Sigmoid colon (tissue), 7 donors: ENCODE results near the gene CSDE1. TPM values are rescaled to one million over a fixed set of nuclear protein-coding genes. Genes with fewer than 3 reads are reported as not detected.

Experiments
- DNase-seq: peaks from one replicate; pipeline ENCODE4 v3.0.0-alpha.2; 2019
- H3K27ac ChIP-seq, 4 donors: fragments of 200-600 bp; sonication (generic); one replicate each; pipeline ENCODE4 v1.5.1; 2016 to 2019; ENCODE audit warnings: mild to moderate bottlenecking in 1 of 4
- H3K27me3 ChIP-seq, 3 donors: fragments of 200-600 bp; sonication (generic); one replicate each; pipeline ENCODE4 v1.5.1; 2019; ENCODE audit warnings: mild to moderate bottlenecking in 1 of 3
- H3K36me3 ChIP-seq, 4 donors: fragments of 200-600 bp; sonication (generic); one replicate each; pipeline ENCODE4 v1.5.1; 2016 to 2019
- H3K4me1 ChIP-seq, 4 donors: fragments of 200-600 bp; sonication (generic); one replicate each; pipeline ENCODE4 v1.5.1; 2017 to 2019
- H3K4me3 ChIP-seq, 4 donors: fragments of 200-600 bp; sonication (generic); one replicate each; pipeline ENCODE4 v1.5.1; 2017 to 2019; ENCODE audit warnings: mild to moderate bottlenecking in 2 of 4, moderate library complexity in 1 of 4
- H3K9me3 ChIP-seq, 4 donors: fragments of 200-600 bp in 3 of 4; sonication (generic) in 3 of 4; one replicate each; pipeline versions ENCODE4 v1.5.1 to v1.6.1; 2013 to 2019
- EP300 ChIP-seq, 4 donors: sonication (generic); formaldehyde crosslinking; IDR thresholded peaks; one replicate each; pipeline ENCODE4 v1.6.1; 2017; ENCODE audit warnings: antibody characterized with exemption in 4 of 4
- POLR2A ChIP-seq, 2 donors: fragments of 450-650 bp; IDR thresholded peaks; one replicate each; pipeline ENCODE4 v1.6.1; 2016; ENCODE audit warnings: antibody characterized with exemption in 2 of 2, mild to moderate bottlenecking in 2 of 2, moderate library complexity in 2 of 2
- POLR2AphosphoS5 ChIP-seq, 4 donors: sonication (generic); formaldehyde crosslinking; IDR thresholded peaks; one replicate each; pipeline ENCODE4 v1.6.1; 2017; ENCODE audit warnings: antibody characterized with exemption in 4 of 4
- WGBS, 2 donors: extraction: QIAGEN DNeasy Blood & Tissue Kit; methylation state at CpG; one replicate each; pipeline ENCODE4 v1.1.7; 2013; 5-methylcytosine and 5-hydroxymethylcytosine counted together
- intact Hi-C: fragments of 100-400 bp; cut with DNase I; formaldehyde crosslinking; loops from one replicate; pipeline ENCODE4 v1.15.1; 2023
- polyA plus RNA-seq, 3 donors: library from polyadenylated mRNA; stranded (reverse); fragments of 200-250 nt; gene quantifications; one replicate each; pipeline ENCODE4 v1.2.3, GENCODE V29; 2013
- total RNA-seq, 4 donors: library from RNA; depleted of rRNA; stranded (reverse); fragments of >200 nt; gene quantifications; one replicate each; pipeline ENCODE4 v1.1.0, GENCODE V29; 2016
- TF ChIP-seq, protein P1 (sequence below), 4 experiments: fragments of 450-650 bp in 3 of 4; fragments of 200-600 bp in 1 of 4; IDR thresholded peaks; one replicate each; pipeline ENCODE4 v1.5.1; 2016 to 2019; ENCODE audit warnings: antibody characterized with exemption in 4 of 4, mild to moderate bottlenecking in 3 of 4, moderate library complexity in 2 of 4
- donor health status: healthy with polysubstance abuse.
- donor health status: Bipolar disorder and iron deficiency.
- donor health status: healthy.

Gene CSDE1
- total and polyA plus RNA-seq, 7 donors, result 167 to 2,762 (median 1,738) TPM

- no peak overlapping the region for H3K27ac ChIP-seq
- H3K9me3 ChIP-seq, result no peaks in the 10 kb centered on the region
- 35 to 80% methylated on average over 4 of the region's 4 CpGs for WGBS, 2 donors
- no peak for DNase-seq
- intact Hi-C loops, result no loop called here
- H3K27me3 ChIP-seq, result no peaks in the 10 kb centered on the region
- peaks cover 27 to 81% (median 59%) of the 10 kb centered on the region in 4 donors for H3K36me3 ChIP-seq
- H3K4me1 ChIP-seq, result peaks cover 0 to 25% (median 15%) of the 10 kb centered on the region in 4 donors
- TF ChIP-seq EP300 (IDR thresholded peaks at IDR 0.05) (no peak), POLR2AphosphoS5 (IDR thresholded peaks at IDR 0.05) (no peak), POLR2A (IDR thresholded peaks at IDR 0.05) (no peak)
- TF ChIP-seq, protein P1, sequence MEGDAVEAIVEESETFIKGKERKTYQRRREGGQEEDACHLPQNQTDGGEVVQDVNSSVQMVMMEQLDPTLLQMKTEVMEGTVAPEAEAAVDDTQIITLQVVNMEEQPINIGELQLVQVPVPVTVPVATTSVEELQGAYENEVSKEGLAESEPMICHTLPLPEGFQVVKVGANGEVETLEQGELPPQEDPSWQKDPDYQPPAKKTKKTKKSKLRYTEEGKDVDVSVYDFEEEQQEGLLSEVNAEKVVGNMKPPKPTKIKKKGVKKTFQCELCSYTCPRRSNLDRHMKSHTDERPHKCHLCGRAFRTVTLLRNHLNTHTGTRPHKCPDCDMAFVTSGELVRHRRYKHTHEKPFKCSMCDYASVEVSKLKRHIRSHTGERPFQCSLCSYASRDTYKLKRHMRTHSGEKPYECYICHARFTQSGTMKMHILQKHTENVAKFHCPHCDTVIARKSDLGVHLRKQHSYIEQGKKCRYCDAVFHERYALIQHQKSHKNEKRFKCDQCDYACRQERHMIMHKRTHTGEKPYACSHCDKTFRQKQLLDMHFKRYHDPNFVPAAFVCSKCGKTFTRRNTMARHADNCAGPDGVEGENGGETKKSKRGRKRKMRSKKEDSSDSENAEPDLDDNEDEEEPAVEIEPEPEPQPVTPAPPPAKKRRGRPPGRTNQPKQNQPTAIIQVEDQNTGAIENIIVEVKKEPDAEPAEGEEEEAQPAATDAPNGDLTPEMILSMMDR (IDR thresholded peaks at IDR 0.05), result no peak
- no peak overlapping the region for H3K4me3 ChIP-seq
These were observed 37.3 kb downstream of the CSDE1 start for GRCh38 chr1:114720492-114720891.

DNA sequence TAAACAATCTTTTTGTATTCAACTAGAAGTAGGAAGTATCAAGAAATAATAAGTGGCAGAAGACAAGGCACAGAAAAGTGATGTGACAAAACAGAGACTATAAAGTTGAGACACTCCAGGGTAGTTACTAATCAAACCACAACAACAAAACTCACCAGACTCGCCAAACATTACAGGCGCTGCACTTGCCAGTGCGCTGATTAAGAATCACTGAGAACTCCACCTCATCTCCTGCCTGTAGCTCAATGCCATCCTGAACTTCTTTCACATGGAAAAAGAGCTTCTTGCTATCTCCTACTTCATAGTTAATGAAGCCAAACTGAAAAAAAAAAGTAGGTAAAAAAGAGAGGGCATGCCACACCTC is 38.4 kb downstream of the CSDE1 start:
- DNase-seq, result no peak
- 50 to 75% methylated on average over 3 of the region's 3 CpGs for WGBS, 2 donors
- no peak overlapping the region for H3K4me3 ChIP-seq
- H3K36me3 ChIP-seq, result peaks cover 23 to 70% (median 48%) of the 10 kb centered on the region in 4 donors
- H3K27me3 ChIP-seq, result no peaks in the 10 kb centered on the region
- H3K9me3 ChIP-seq, result no peaks in the 10 kb centered on the region
- TF ChIP-seq, protein P1 (IDR thresholded peaks at IDR 0.05), result no peak
- TF ChIP-seq POLR2AphosphoS5 (IDR thresholded peaks at IDR 0.05) (no peak), POLR2A (IDR thresholded peaks at IDR 0.05) (no peak), EP300 (IDR thresholded peaks at IDR 0.05) (no peak)
- H3K27ac ChIP-seq, result no peak overlapping the region
- peaks cover 0 to 33% (median 23%) of the 10 kb centered on the region in 4 donors for H3K4me1 ChIP-seq
- intact Hi-C loops, result loop anchor here (5.0 kb wide), 1 partner anchor 137 kb away; the partner anchor contains the start of gene BCAS2

DNA sequence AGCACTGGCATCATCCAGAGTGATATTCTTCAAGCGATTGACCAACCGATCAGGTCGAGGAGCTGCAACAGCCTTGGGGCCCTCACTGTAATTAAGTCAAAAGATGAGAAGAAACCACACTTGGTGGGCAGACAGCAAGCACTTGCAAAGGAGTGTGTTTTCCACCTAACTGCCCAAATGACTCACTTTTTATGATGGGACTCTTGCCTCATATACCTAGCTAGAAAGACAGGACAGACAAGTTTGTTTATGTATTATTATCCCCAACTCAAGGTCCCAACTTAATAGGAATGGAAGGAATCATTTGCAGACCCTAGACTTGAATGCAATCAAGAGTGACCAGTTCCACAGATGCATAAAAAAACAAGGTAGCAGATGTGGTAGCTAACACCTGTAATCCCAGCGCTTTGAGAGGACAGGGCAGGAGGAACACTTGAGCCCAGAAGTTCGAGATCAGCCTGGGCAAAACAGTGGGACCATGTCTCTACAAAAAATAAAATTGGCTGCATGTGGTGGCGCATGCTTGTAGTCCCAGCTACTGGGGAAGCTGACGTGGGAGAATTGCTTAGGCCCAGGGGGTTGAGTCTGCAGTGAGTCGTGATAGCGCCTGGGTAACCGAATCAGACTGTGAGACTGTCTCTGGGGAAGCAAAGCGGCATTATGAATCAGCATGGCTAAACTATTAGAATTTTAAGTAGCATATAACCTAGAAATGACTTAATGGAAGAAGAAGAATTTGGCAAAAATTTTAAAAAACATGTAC is 38.9 kb downstream of the CSDE1 start:
- TF ChIP-seq, protein P1 (IDR thresholded peaks at IDR 0.05), result no peak
- TF ChIP-seq EP300 (IDR thresholded peaks at IDR 0.05) (no peak), POLR2A (IDR thresholded peaks at IDR 0.05) (no peak), POLR2AphosphoS5 (IDR thresholded peaks at IDR 0.05) (no peak)
- 87 to 88% methylated on average over 11 of the region's 11 CpGs for WGBS, 2 donors
- Histone ChIP-seq H3K36me3 (peaks cover 23 to 68% (median 47%) of the 10 kb centered on the region in 4 donors), H3K4me3 (no peak overlapping the region), H3K4me1 (peaks cover 0 to 27% (median 21%) of the 10 kb centered on the region in 4 donors), H3K27ac (no peak overlapping the region), H3K9me3 (no peaks in the 10 kb centered on the region), H3K27me3 (no peaks in the 10 kb centered on the region)
- intact Hi-C loops, result loop anchor here (5.0 kb wide), 1 partner anchor 137 kb away; the partner anchor contains the start of gene BCAS2
- DNase-seq, result no peak

- intact Hi-C loops, result loop anchor here (1.0 to 5.0 kb wide), 3 partner anchors 41 to 134 kb away; partner anchors contain the start of genes BCAS2, CSDE1 and DENND2C
- Histone ChIP-seq H3K4me3 (peak within 1 kb of the TSS; percentile 65 to 86 (median 80)), H3K27me3 (no peaks in the 10 kb centered on the region), H3K36me3 (peaks cover 23 to 68% (median 38%) of the 10 kb centered on the region in 4 donors), H3K4me1 (peaks cover 0 to 24% (median 19%) of the 10 kb centered on the region in 4 donors), H3K27ac (peak within 1 kb of the TSS; percentile 88 to 92 (median 90)), H3K9me3 (no peaks in the 10 kb centered on the region)
- TF ChIP-seq POLR2A (IDR thresholded peaks at IDR 0.05) (peak; percentile 54 to 58), POLR2AphosphoS5 (IDR thresholded peaks at IDR 0.05) (peak; percentile 72 to 90 (median 87)), EP300 (IDR thresholded peaks at IDR 0.05) (peak in 1 of 4 donors; percentile 67)
- TF ChIP-seq, protein P1 (IDR thresholded peaks at IDR 0.05), result no peak
- peak; percentile 96 for DNase-seq
- 1% methylated on average over 38 of the region's 38 CpGs for WGBS, 2 donors
These were observed 41.2 kb downstream of the CSDE1 start, which contains the start of gene NRAS for GRCh38 chr1:114716304-114717170. Gene NRAS, minus strand, starts transcription at chr1:114716771. Its CDS starts 611 bp downstream, at chr1:114716160.
